Measurements from ENCODE around the gene MBIP.

The MBIP gene

DNA sequence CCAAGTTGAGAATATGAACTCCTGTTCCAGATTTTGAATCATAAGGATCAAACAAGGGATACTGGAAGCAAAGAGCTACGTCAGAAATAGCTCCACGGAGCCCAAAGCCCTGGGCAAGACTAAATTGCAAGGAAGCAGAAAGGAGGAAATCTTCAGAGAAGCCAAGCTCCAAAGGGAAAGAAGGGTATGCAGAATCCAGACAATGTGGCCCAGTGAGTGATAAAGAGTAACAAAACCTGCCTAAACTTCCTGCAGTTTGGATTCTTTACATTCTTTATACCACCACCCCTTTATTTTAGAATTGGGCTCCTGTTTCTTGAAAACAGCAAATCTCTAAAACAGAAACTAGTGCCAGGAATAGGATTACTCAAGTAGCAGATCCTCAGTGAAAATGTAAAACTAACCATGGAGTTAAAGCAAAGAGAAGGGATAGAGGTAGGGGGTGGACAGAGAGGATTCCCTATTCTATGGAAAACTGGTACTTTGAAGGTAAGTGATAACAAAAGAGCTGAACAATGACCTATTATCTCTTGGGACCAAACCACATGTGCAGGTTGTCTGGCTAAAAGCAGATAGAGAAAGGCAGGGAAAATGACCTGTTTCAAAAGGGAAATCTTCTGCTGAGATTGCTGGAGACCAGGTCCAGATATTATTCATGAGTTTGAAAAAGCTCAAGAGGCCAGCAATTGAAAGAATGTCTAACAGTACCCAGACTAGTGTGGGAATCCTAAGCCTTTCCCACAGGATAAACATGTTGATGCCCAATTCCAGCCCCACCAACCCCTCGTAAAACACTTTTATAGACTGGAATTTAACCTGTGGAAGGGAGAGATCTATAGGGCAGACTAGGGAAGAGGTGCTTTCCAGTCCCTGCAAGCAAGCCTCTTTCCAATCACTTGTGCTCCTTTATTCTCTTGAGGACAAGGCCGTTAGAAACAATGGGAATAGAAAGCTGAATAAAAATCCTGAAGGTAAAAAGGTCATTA is 24.5 kb downstream of the MBIP start:
- Histone ChIP-seq H3K79me2 (ENCODE audit: insufficient read depth, low read length) (no peaks in the 10 kb centered on the region), H3F3A (ENCODE audit: low read depth) (no peaks in the 10 kb centered on the region), H3K9me3 (ENCODE audit: insufficient read depth, low read depth, low read length) (no peaks in the 10 kb centered on the region), H3K9ac (ENCODE audit: low read depth, low read length, poor library complexity, severe bottlenecking) (no peak overlapping the region), H3K9me2 (replicated peaks; ENCODE audit: low read depth, low read length) (no peaks in the 10 kb centered on the region), H3K27me3 (ENCODE audit: insufficient read depth, low read length, poor library complexity, severe bottlenecking) (no peaks in the 10 kb centered on the region), H3K4me1 (ENCODE audit: insufficient read depth, low read length, poor library complexity, severe bottlenecking) (no peaks in the 10 kb centered on the region), H4K20me1 (ENCODE audit: insufficient read depth, low read length, poor library complexity, severe bottlenecking) (no peaks in the 10 kb centered on the region), H3K36me3 (ENCODE audit: insufficient read depth, low read length) (peaks cover 6% of the 10 kb centered on the region; the same call in 1 of the 2 replicates), H2AFZ (ENCODE audit: low read length) (no peak overlapping the region), H3K4me2 (ENCODE audit: low read depth, low read length, poor library complexity, severe bottlenecking) (no peak overlapping the region), H3K4me3 (ENCODE audit: low read length, poor library complexity, severe bottlenecking) (no peak overlapping the region)
- TF ChIP-seq, protein P1, sequence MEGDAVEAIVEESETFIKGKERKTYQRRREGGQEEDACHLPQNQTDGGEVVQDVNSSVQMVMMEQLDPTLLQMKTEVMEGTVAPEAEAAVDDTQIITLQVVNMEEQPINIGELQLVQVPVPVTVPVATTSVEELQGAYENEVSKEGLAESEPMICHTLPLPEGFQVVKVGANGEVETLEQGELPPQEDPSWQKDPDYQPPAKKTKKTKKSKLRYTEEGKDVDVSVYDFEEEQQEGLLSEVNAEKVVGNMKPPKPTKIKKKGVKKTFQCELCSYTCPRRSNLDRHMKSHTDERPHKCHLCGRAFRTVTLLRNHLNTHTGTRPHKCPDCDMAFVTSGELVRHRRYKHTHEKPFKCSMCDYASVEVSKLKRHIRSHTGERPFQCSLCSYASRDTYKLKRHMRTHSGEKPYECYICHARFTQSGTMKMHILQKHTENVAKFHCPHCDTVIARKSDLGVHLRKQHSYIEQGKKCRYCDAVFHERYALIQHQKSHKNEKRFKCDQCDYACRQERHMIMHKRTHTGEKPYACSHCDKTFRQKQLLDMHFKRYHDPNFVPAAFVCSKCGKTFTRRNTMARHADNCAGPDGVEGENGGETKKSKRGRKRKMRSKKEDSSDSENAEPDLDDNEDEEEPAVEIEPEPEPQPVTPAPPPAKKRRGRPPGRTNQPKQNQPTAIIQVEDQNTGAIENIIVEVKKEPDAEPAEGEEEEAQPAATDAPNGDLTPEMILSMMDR (conservative IDR thresholded peaks at IDR 0.05; ENCODE audit: low read length): no peak
- TF ChIP-seq EZH2phosphoT487 (IDR thresholded peaks at IDR 0.05; ENCODE audit: borderline replicate concordance): no peak

DNA sequence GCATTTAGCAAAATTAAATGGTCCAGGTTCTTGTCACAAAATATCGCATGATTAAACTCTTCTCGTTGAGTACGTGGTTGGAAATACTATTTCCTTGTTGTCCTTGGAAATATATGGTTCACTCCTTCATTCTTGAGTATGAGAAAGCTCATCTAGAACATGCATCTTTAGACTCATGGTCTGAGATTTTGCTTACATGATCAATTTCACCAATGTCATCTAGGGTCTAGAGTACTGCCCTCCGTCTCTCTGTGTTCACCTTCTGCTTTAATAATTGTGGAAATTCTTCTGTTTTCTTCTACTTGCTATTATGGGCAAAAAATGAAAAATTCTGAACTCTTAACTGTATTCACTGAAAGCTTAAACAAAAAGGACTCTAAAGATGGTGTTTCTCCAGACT is 25.9 kb downstream of the MBIP start:
- H3K4me1 ChIP-seq (ENCODE audit: insufficient read depth, low read length, poor library complexity, severe bottlenecking): no peaks in the 10 kb centered on the region
- TF ChIP-seq EZH2phosphoT487 (IDR thresholded peaks at IDR 0.05; ENCODE audit: borderline replicate concordance): no peak
- TF ChIP-seq, protein P1 (conservative IDR thresholded peaks at IDR 0.05; ENCODE audit: low read length): no peak
- no peak overlapping the region for H3K4me3 ChIP-seq (ENCODE audit: low read length, poor library complexity, severe bottlenecking)
- H2AFZ ChIP-seq (ENCODE audit: low read length): no peak overlapping the region
- no peaks in the 10 kb centered on the region for H3K79me2 ChIP-seq (ENCODE audit: insufficient read depth, low read length)
- H3K9me3 ChIP-seq (ENCODE audit: insufficient read depth, low read depth, low read length): no peaks in the 10 kb centered on the region
- H3K36me3 ChIP-seq (ENCODE audit: insufficient read depth, low read length): peaks cover 6% of the 10 kb centered on the region; the same call in 1 of the 2 replicates
- H3K9me2 ChIP-seq (replicated peaks; ENCODE audit: low read depth, low read length): no peaks in the 10 kb centered on the region
- H3F3A ChIP-seq (ENCODE audit: low read depth): no peaks in the 10 kb centered on the region
- H4K20me1 ChIP-seq (ENCODE audit: insufficient read depth, low read length, poor library complexity, severe bottlenecking): no peaks in the 10 kb centered on the region
- no peaks in the 10 kb centered on the region for H3K27me3 ChIP-seq (ENCODE audit: insufficient read depth, low read length, poor library complexity, severe bottlenecking)
- H3K4me2 ChIP-seq (ENCODE audit: low read depth, low read length, poor library complexity, severe bottlenecking): no peak overlapping the region
- no peak overlapping the region for H3K9ac ChIP-seq (ENCODE audit: low read depth, low read length, poor library complexity, severe bottlenecking)

DNA sequence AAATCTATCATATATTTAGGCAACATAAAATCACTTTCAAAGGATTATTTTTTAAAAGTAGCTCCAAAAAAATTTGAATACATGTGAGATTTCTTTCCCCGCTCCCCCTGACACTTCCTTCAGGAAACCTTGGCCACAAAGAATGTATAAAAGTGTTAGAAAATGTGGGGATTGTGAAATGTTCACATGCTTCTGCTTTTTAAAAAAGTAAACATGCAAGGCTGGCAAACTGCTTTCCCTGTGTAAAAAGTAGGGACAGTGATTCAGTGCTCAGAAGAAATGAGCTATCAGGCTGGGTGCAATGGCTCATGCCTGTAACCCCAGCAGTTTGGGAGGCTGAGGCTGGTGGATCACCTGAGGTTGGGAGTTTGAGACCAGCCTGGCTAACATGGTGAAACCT is 26.6 kb downstream of the MBIP start:
- Histone ChIP-seq H3K9me3 (ENCODE audit: insufficient read depth, low read depth, low read length) (no peaks in the 10 kb centered on the region), H3K4me1 (ENCODE audit: insufficient read depth, low read length, poor library complexity, severe bottlenecking) (no peaks in the 10 kb centered on the region), H3F3A (ENCODE audit: low read depth) (no peaks in the 10 kb centered on the region), H2AFZ (ENCODE audit: low read length) (no peak overlapping the region), H3K9me2 (replicated peaks; ENCODE audit: low read depth, low read length) (no peaks in the 10 kb centered on the region), H3K27me3 (ENCODE audit: insufficient read depth, low read length, poor library complexity, severe bottlenecking) (no peaks in the 10 kb centered on the region), H3K9ac (ENCODE audit: low read depth, low read length, poor library complexity, severe bottlenecking) (no peak overlapping the region), H4K20me1 (ENCODE audit: insufficient read depth, low read length, poor library complexity, severe bottlenecking) (no peaks in the 10 kb centered on the region), H3K4me2 (ENCODE audit: low read depth, low read length, poor library complexity, severe bottlenecking) (no peak overlapping the region), H3K4me3 (ENCODE audit: low read length, poor library complexity, severe bottlenecking) (no peak overlapping the region), H3K79me2 (ENCODE audit: insufficient read depth, low read length) (no peaks in the 10 kb centered on the region), H3K36me3 (ENCODE audit: insufficient read depth, low read length) (peaks cover 6% of the 10 kb centered on the region; the same call in 1 of the 2 replicates)
- TF ChIP-seq EZH2phosphoT487 (IDR thresholded peaks at IDR 0.05; ENCODE audit: borderline replicate concordance): no peak
- TF ChIP-seq, protein P1 (conservative IDR thresholded peaks at IDR 0.05; ENCODE audit: low read length): no peak

Measured in Loucy (cell line).